Measurements from ENCODE around the gene WDFY3. TPM values are rescaled to one million over a fixed set of nuclear protein-coding genes. Genes with fewer than 3 reads are reported as not detected.

WDFY3 gene
- total RNA-seq, 1 donor from 2014 or later, result 34.2 TPM

GRCh38 chr4:84767168-84767567 is 199.3 kb downstream of the WDFY3 start:
- no peak for ATAC-seq (ENCODE audit: poor library complexity)
- intact Hi-C loops (cut with DNase I), result no loop called here

GRCh38 chr4:84753321-84753972 is 213.0 kb downstream of the WDFY3 start:
- peak; percentile 60 for ATAC-seq (ENCODE audit: poor library complexity)
- DNase-seq, result no peak
- intact Hi-C loops (cut with DNase I), result loop anchor here (2.0 kb wide), 1 partner anchor 219 kb away; no protein-coding TSS in a partner anchor

More at GRCh38 chr4:84767168-84767567, 199.3 kb downstream of the WDFY3 start:
- no peak for DNase-seq

- intact Hi-C loops (cut with DNase I), result loop anchor here (2.0 kb wide), 1 partner anchor 221 kb away; no protein-coding TSS in a partner anchor
- ATAC-seq (ENCODE audit: poor library complexity), result no peak
- DNase-seq, result no peak
Observed at GRCh38 chr4:84751707-84752106, 214.8 kb downstream of the WDFY3 start.

GRCh38 chr4:84750960-84751283 is 215.6 kb downstream of the WDFY3 start:
- intact Hi-C loops (cut with DNase I), result no loop called here
- ATAC-seq (ENCODE audit: poor library complexity) (no peak), DNase-seq (no peak)

GRCh38 chr4:84750260-84750959 is 216.1 kb downstream of the WDFY3 start:
- DNase-seq (no peak), ATAC-seq (ENCODE audit: poor library complexity) (peak; percentile 78)
- intact Hi-C loops (cut with DNase I), result no loop called here

- ATAC-seq (ENCODE audit: poor library complexity), result no peak
- no peak for DNase-seq
- intact Hi-C loops (cut with DNase I), result no loop called here
Observed at GRCh38 chr4:84740057-84740456, 226.4 kb downstream of the WDFY3 start.

- ATAC-seq (ENCODE audit: poor library complexity), result no peak
- no peak for DNase-seq
- intact Hi-C loops (cut with DNase I), result no loop called here
Observed at GRCh38 chr4:84738622-84739021, 227.9 kb downstream of the WDFY3 start.

- ATAC-seq (ENCODE audit: poor library complexity) (no peak), DNase-seq (no peak)
- intact Hi-C loops (cut with DNase I), result no loop called here
Observed at GRCh38 chr4:84737656-84738055, 228.8 kb downstream of the WDFY3 start.

- DNase-seq (no peak), ATAC-seq (ENCODE audit: poor library complexity) (peak; percentile 65)
- intact Hi-C loops (cut with DNase I), result no loop called here
Observed at GRCh38 chr4:84734037-84734436, 232.5 kb downstream of the WDFY3 start.

GRCh38 chr4:84733343-84734033 is 233.0 kb downstream of the WDFY3 start:
- DNase-seq (peak; percentile 59), ATAC-seq (ENCODE audit: poor library complexity) (peak; percentile 96)
- intact Hi-C loops (cut with DNase I), result no loop called here

GRCh38 chr4:84730375-84730774 is 236.1 kb downstream of the WDFY3 start:
- intact Hi-C loops (cut with DNase I), result no loop called here
- no peak for DNase-seq
- no peak for ATAC-seq (ENCODE audit: poor library complexity)

GRCh38 chr4:84727491-84727890 is 239.0 kb downstream of the WDFY3 start:
- DNase-seq, result no peak
- intact Hi-C loops (cut with DNase I), result no loop called here
- no peak for ATAC-seq (ENCODE audit: poor library complexity)

- intact Hi-C loops (cut with DNase I), result no loop called here
- DNase-seq (no peak), ATAC-seq (ENCODE audit: poor library complexity) (no peak)
Observed at GRCh38 chr4:84726356-84726755, 240.1 kb downstream of the WDFY3 start.

GRCh38 chr4:84722720-84723119 is 243.8 kb downstream of the WDFY3 start:
- DNase-seq (no peak), ATAC-seq (ENCODE audit: poor library complexity) (no peak)
- intact Hi-C loops (cut with DNase I), result no loop called here

GRCh38 chr4:84719115-84719514 is 247.4 kb downstream of the WDFY3 start:
- ATAC-seq (ENCODE audit: poor library complexity) (peak; percentile 64), DNase-seq (no peak)
- intact Hi-C loops (cut with DNase I), result no loop called here

GRCh38 chr4:84718699-84719098 is 247.8 kb downstream of the WDFY3 start:
- intact Hi-C loops (cut with DNase I), result no loop called here
- ATAC-seq (ENCODE audit: poor library complexity) (peak; percentile 80), DNase-seq (no peak)

GRCh38 chr4:84710548-84710947 is 255.9 kb downstream of the WDFY3 start:
- ATAC-seq (ENCODE audit: poor library complexity) (no peak), DNase-seq (no peak)
- intact Hi-C loops (cut with DNase I), result no loop called here

GRCh38 chr4:84708406-84709135 is 257.9 kb downstream of the WDFY3 start:
- no peak for ATAC-seq (ENCODE audit: poor library complexity)
- intact Hi-C loops (cut with DNase I), result no loop called here

GRCh38 chr4:84706286-84706685 is 260.2 kb downstream of the WDFY3 start:
- ATAC-seq (ENCODE audit: poor library complexity) (no peak), DNase-seq (no peak)
- intact Hi-C loops (cut with DNase I), result no loop called here

More at GRCh38 chr4:84708406-84709135, 257.9 kb downstream of the WDFY3 start:
- no peak for DNase-seq
